ENCODE data around the gene RNF182.

GRCh38 chr6:13947611-13948178 lies 22.9 kb downstream of the RNF182 start:
- TF ChIP-seq ZNF274 (IDR thresholded peaks at IDR 0.05; ENCODE audit: low read depth, low read length) = no peak
- TF ChIP-seq YY1 (IDR thresholded peaks at IDR 0.05; ENCODE audit: insufficient read depth, insufficient read length) = no peak

All from NT2/D1 (cell line).